Right hindlimb (tissue), 1 donor: ENCODE measurements around the gene CCL8.
"Not testable (repeated sequence)": the region's sequence is repeated elsewhere in the genome, so short reads cannot be mapped to it uniquely, and the experiment has no call there.

Source experiments
- DNase-seq: peaks from one replicate; pipeline ENCODE4 v3.0.0-alpha.2; 2018

CCL8 gene

DNA sequence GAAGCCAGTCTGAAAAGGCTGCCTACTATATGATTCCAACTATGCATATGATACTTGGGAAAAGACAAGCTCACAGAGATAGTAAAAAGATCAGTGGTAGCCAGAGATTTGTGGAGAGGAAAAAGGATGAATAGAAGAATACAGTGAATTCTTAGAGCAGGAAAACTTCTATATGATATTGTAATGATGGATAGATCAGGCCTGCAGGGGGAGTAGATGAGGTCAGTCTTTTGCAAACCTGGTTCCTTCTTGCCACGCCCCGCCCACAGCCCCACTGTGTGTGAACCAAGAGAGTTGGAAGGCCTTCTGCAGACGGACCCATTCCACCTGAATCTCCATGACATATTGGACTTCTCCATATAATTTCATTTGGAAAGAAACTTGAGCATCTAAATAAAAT, 761 bp upstream of the CCL8 start:
- DNase-seq = no peak

DNA sequence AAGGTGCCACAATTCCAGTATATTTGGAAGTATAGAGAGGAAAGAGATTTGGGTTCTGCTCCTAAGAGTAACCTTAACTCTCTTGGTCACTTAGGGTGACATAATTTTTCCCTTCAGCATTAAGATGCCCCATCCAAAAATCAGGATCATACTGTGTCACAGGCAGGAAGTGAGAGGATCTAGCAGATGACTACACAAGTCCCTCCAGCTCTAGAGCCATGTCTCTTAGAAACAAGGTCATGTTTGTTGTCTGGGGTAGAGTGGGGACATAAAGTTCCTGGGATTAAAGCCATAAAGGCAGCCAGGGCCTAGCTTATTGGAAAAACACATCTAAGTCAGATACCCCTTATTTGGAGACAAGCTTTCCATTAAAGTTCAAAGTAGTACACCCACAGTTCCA, 2.7 kb downstream of the CCL8 start:
- DNase-seq = no peak

DNA sequence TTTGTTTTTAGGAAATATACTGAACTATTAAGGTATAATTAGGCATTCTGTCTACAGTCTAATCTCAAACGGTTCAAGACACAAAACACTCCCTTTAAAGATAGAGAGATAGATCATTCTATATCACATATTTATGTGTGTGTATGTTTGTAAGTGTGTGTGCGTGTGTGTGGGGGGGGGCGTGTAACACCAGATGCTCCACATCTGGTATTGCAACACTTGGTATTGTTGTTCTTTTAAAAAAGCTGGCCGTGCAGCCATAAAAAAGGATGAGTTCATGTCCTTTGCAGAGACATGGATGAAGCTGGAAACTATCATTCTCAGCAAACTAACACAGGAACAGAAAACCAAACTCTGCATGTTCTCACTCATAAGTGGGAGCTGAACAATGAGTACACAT, 8.3 kb downstream of the CCL8 start:
- not testable (repeated sequence) for DNase-seq

DNA sequence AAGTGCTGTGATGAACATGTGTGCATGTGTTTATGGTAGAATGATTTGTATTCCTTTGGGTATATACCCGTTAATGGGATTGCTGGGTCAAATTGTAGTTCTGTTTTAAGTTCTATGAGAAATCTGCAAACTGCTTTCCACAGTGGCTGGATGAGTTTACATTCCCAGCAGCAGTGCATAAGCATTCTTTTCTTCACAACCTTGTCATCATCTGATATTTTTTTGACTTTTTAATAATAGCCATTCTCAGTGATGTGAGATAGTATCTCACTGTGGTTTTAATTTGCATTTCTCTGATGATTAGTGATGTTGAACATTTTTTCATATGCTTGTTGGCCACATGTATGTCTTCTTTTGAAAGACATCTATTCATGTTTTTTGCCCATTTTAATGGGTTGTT, 18.5 kb downstream of the CCL8 start:
- no peak for DNase-seq

DNA sequence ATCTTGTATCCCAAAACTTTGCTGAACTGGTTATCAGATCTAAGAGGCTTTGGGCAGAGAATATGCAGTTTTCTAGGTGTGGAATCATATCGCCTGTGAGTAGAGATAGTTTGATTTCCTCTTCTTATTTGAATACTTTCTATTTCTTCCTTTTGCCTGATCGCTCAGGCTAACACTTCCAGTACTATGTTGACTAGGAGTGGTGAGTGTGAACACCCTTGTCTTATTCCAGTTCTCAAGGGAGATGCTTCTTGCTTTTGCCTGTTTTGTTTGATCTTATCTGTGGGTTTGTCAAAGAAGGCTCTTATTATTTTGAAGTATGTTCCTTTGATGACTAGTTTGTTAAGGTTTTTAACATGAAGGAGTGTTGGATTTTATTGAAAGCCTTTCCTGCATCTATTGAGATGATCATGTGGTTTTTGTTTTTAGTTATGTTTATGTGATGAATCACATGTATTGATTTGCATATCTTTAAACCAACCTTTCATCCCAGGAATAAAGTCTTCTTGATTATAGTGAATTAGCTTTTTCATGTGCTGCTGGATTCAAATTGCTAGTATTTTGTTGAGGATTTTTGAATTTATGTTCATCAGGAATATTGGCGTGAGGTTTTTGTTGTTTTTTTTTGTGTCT, 20.0 kb downstream of the CCL8 start:
- DNase-seq = no peak

DNA sequence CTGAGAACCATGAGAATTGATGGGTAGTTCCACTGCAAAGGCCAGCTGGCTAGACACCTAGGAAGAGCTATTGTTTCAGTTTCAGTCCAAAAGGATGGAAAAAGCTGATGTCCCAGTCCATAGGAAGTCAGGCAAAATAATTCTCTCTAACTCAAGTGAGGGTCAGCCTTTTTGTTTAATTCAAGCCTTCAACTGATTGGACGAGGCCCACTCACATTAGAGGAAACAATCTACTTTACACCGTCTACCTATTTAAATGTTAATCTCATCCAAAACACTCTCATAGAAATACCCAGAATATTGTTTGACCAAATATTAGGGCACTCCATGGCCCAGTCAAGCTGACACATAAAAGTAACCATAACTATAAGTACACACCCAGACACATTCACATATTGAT, 22.7 kb downstream of the CCL8 start:
- DNase-seq = no peak

DNA sequence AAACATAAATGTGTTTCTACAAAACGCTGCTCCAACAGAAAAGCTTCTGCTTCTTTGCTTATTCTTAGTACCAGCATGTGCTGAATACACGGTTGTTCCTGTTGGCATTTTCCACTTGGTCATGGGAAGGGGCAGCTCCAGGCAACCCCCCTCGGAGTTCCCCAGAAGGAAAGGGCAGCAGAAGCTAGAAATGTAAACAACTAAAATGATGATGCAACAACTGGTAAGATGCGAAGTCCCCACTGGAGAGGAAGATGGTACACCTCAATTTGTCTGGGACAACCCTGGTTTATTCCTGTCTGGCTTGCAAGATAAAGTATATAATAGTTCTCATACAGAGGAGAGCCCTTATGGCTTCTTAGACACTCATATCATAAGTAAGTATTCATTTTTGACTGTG, 27.8 kb downstream of the CCL8 start:
- no peak for DNase-seq

DNA sequence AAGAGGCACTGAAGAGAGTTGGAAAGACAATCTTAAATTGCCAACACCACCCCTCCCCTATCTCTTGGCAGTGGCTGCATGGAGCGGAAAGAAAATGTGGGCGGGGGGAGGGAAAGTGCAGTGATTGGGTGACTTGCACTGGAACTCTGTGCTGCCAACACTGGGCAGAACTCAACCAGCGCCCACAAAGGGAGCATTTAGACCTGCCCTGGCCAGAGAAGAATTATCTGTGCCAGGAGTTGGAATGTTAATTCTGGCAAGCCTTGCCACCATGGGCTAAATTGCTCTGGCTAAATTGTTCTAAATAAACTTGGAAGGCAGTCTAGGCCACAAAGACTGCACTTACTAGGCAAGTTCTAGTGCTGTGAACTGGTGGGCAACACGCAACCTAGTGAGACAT, 30.5 kb downstream of the CCL8 start:
- no peak for DNase-seq

DNA sequence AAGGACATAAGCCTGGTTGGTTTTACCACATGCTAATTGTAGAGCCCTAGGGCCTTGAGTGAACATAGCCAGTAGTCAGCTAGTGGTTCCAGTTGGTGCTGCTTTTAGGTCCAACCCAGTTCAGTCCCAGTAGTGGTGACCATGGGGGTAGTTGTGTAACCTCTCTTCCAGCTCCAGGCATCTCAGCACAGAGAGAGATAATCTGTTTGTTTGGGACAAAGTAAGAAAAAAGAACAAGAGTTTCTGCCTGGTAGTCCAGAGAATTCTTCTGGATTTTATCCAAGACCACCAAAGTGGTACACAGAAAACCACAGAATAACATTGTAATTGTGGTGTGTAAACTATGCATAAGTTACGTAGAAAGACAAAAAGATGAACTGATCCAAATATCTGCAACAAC, 31.9 kb downstream of the CCL8 start:
- DNase-seq = no peak

DNA sequence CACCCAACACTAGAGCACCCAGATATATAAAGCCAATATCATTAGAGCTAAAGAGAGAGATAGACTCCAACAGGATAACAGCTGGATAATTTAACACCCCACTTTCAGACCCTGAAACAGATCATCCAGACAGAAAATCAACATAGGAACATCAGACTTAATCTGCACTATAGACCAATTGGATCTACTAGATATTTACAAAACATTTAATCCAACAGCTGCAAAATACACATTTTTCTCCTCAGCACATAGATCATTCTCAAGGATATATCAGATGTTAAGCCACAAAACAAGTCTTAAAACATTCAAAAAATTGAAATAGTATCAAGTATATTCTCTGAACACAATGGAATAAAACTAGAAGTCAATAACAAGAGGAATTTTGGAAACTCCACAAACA, 33.0 kb downstream of the CCL8 start:
- DNase-seq = no peak

DNA sequence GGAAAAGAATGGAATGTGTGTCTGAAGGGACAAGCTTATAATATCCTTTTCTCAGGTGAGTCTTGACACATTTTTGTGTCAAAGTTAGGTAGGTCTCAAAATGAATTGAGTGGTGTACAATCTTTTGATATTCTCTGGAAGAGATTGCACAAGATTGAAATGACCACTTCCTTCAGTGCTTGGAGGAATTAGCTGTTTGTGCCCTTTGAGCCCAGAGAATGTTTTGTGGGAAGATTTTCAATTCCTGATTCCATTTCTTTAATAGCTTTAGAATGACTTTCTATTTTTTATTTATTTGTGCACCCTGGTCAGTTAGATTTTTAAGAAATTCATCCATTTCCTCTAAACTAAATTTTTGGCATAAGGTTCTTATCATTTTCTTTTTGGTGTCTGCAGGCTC, 35.4 kb downstream of the CCL8 start:
- no peak for DNase-seq

DNA sequence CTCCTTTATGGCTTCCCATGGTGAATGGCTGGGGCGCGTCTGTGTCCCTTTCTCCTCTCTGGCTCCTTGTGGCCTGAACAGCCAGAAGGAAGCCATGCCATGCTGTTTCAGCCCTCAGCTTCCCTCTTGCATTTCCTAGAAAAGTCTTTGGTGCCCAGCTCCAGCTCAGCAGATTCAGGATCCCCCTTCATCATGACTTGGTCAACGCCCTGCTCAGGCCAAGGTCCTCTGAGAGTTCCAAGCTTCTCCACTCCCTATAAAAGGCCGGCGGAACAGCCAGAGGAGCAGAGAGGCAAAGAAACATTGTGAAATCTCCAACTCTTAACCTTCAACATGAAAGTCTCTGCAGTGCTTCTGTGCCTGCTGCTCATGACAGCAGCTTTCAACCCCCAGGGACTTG, 37.0 kb downstream of the CCL8 start, which contains the start of gene CCL13:
TSS of gene CCL13 (plus strand) at position 287 of the 400 bp plus-strand sequence. CDS start at position 334, 47 bp downstream.
- DNase-seq = no peak

DNA sequence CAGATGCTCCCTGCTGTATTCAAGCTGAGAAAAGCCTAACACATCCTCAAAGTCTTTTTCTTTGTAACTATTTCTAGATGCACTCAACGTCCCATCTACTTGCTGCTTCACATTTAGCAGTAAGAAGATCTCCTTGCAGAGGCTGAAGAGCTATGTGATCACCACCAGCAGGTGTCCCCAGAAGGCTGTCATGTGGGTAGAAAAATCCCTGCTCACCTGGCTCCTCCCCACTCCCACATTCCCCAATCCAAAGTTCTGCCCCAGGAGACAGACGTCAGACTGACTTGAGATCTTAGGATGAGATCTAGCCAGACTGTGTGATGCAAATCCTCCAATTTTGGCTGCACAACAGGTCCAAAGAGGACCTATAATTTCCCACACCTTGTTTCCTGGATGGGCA, 38.2 kb downstream of the CCL8 start:
- DNase-seq = no peak

DNA sequence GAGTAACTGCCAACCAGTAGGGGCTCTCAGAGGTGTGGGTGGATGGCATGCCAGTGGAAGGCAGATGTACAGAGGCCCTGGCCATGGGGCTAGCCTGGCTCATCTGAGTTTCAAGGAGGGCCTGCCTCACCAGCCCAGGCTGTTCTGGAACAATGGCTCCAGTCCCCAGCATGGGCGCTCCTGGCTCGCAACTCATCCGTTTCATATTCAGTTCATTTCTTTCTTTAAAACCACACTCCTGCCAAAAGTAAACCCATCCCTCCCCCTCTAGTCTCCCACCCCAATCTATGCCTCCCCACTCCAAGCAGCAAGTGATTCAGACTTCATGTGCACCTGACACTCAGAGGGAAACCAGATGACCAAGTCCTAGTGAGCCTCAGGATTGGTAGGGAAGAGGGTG, 39.4 kb downstream of the CCL8 start:
- DNase-seq = no peak

DNA sequence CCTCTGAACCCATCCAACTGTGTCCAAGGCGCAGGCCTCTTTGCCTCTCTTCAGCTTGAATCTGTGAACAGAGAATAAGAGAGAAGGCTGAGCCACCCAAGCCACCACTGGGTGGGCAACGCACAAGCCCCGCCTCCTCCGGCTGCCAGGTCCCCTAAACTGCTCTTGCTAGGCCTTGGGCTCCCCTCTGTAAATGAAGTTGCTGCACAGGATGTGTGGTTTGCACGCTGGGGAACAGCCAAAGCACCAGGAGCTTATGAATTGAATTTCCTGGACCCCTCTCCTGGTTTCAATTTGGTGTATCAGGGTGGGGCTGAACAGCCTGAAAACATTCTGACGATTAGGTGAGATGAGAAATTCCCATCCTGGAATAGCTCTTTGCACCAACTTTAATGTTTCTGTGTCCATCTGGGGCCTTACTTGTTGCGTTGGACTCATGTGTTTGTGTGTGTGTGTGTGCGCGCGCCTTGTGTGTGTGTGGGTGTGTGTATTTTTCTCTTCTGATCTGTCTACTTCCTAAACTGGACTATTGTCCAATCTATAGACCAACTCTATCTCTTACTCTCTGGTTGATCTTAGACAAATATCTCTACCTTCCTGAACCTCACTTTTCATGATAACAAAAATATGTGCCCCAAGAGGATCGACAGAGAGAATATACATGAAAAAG, 41.5 kb downstream of the CCL8 start:
- no peak for DNase-seq

DNA sequence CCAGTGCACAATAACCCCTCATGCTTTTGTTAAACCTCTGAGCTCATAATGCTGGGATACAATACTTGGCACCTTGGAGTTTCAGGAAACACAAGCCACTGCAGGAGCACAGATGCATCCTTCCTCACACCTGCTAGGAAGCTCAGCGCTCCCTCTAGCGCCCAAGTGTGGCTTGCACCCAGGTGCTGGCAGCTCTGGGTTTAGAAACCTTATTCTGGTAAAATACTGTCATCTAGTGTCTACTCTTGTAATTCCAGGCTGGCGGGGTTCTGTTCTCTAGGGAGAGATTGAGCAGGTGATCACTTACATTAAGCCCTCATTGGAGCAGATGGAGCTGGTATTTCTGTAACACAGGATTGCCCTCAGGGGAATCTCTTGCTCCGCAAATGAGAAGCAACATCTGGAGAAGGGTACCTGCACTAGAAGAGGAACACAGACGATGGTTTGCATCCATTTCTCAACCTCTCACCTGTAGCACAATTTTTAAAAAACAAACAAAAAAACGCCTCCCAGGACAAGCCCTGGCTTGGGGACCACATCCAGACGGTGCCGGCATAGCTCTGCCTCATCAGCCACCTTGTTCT, 42.3 kb downstream of the CCL8 start:
- DNase-seq = peak; percentile 92

DNA sequence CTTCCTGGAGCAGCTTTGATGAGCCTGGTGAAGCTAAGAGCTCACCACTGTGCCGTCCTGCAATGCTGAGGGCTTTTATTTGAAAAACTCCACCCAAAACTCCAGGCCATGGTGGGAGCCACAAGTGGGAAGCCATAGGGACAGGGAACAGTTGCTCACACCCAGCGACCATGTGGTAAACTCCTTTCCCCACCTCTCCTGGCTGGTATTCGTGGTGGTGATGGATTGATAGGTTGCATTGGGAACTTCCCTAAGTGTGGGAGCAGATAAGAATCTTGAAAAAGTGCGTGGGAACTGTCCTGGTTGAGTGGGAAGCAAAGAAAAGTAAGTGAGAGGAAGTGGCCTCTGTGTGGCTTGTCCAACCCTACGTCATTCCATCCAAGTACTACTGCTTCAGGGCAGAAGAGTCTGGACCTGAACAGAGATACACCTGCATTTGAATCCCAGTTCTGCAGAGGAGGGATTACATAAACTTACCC, 44.0 kb downstream of the CCL8 start, which contains the start of gene CCL1:
TSS of gene CCL1 (minus strand) at position 51 of the 479 bp plus-strand sequence. CDS start 72 bp downstream, outside the sequence.
- no peak for DNase-seq

DNA sequence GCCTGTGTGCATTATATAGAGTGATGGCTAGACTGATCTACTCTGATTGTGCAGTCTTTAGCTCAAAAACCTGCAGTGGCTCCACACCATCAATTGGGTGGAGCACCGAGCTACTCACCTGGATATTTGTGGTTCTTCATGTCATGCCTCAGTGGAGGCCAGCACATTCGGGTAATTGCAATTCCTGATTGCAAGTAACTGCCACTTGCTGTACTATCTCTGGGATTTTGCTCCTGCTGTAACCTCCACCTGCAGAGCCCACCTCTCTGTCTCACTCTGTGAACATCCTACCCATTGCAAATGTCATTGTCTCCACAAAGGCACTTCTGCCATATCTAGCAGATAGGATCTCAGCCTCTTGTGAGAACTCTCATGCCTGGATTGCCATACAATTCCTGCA, 45.5 kb downstream of the CCL8 start:
- no peak for DNase-seq

DNA sequence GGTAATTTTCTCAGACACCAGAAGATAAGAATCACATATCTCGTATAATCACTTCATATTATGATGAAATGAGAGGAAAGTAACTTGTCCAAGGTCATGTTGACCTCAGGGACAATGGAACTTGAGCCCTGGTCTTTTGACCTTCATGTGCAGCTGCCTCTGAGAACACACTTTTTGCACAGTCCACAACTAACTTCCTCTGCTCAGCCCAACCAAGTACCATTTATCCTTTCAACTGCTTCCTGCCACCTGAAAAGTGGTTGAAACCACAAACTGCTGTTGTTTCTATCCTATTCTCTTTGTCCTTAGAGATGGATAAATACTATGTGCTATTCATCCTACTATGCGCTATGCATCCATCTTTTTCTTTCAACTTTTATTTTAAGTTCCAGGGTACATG, 46.1 kb downstream of the CCL8 start:
- DNase-seq = no peak

DNA sequence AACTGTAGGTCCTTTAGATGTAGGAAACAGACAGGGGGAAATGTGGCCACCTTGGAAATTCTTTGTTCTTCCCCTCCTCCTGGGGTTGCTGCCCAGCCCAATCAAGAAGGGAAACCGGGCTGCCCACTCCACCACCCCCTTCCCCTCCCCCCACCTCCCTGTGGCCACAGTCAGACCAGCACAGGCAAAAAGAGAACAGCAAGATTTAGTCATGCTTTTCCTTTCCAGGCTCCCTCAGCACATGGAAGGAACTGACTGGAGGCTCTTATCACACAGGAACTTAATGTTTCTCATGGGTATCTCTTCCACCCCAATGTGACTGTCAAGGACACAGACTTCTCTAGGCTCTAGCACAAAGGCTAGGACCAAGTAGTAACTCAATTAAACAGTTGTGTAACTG, 46.8 kb downstream of the CCL8 start:
- DNase-seq = no peak

DNA sequence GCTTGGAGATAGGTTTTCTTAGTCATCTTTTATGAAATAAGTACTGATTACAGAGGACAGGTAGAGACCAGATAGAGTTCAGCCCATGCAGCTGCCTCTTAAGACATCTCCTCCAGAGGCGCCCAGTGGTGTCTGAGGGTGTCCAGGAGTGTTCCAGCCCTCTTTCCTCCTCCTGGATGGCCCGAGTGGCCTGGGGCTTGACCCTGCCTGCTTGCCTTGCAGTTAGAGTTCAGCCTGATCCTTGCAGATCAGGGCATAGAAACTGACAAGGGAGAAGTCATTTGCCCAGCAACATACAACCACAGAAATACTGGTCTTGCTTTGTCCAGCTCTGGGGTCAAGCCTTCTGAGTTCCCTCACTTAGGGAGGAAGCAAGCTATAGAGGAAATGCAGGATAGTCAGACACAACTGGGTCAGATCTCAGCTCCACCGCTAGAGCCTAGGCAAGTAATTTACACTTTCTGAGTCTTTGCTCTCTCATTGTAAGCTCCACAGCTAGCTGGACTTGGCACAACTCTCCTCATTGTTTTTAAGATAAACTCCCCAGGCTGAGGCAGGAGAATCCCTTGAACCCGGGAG, 47.4 kb downstream of the CCL8 start:
- DNase-seq = no peak

DNA sequence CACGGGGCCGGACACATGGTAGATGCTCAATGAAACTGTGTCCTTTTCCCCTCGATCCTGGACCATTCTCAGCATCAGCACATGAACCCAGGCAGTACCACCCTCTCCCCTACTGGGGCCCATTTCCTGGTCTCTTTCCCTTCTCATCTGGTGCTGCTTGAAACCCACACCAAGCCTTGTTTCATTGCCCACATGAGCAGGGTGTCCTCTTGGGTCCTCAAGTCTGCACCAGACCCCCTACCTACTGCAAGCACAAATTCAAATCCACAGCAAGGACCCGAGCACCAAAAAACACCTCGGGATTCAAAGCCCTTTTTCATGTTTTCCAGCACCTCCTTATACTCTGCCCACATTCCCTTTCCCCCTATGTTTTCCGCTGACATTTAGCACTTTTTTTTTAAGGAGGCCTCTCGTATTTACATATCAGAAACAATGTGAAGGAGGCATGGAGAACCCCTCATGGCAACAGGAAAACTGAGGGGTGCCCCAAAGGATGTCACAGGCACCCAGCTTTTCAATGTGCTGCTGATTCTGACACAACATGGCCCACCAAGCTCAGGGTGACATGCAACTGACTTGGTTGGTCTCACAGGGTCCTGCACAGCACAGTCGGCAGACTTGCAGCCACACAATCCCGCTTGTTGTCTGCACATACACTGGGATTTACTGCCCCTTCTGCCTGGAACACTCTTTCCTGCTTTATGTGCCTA, 48.4 kb downstream of the CCL8 start:
- DNase-seq = no peak
